Smooth muscle cell (in vitro differentiated cells): ENCODE results near the gene CLCA1. TPM values are rescaled to one million over a fixed set of nuclear protein-coding genes. Genes with fewer than 3 reads are reported as not detected.

Experiments
- DNase-seq: peaks from one replicate; lab custom pipeline; 2025; ENCODE audit not compliant: unreplicated experiment; lab: John Stamatoyannopoulos, UW
- H2AFZ ChIP-seq: fragments of 200-600 bp; sonication (generic); 2 replicates; pipeline ENCODE4 v1.6.0; 2016; ENCODE audit warnings: antibody characterized with exemption, low read depth, mild to moderate bottlenecking
- H3F3A ChIP-seq: fragments of 200-600 bp; sonication (generic); 2 replicates; pipeline ENCODE4 v1.6.0; 2017; ENCODE audit warnings: antibody characterized with exemption, low read depth
- H3K27ac ChIP-seq: fragments of 200-600 bp; sonication (generic); 2 replicates; pipeline ENCODE4 v1.5.1; 2016; ENCODE audit warnings: low read depth, mild to moderate bottlenecking
- H3K27me3 ChIP-seq: fragments of 200-600 bp; sonication (generic); 2 replicates; pipeline ENCODE4 v1.6.1; 2016; ENCODE audit warnings: low read depth, mild to moderate bottlenecking
- H3K36me3 ChIP-seq: fragments of 200-600 bp; sonication (generic); 2 replicates; pipeline ENCODE4 v1.5.1; 2016; ENCODE audit warnings: low read depth
- H3K4me1 ChIP-seq: fragments of 200-600 bp; sonication (generic); 2 replicates; pipeline ENCODE4 v1.5.1; 2016; ENCODE audit warnings: low read depth
- H3K4me2 ChIP-seq: fragments of 200-600 bp; sonication (generic); 2 replicates; pipeline ENCODE4 v1.6.0; 2016; ENCODE audit warnings: mild to moderate bottlenecking
- H3K4me3 ChIP-seq: fragments of 200-600 bp; sonication (generic); 2 replicates; pipeline ENCODE4 v1.5.1; 2016; ENCODE audit warnings: mild to moderate bottlenecking
- H3K79me2 ChIP-seq: fragments of 200-600 bp; sonication (generic); 2 replicates; pipeline ENCODE4 v1.6.0; 2016; ENCODE audit warnings: low read depth, mild to moderate bottlenecking
- H3K9ac ChIP-seq: fragments of 200-600 bp; sonication (generic); 2 replicates; pipeline ENCODE4 v1.6.0; 2016; ENCODE audit warnings: low read depth
- H3K9me3 ChIP-seq: fragments of 200-600 bp; sonication (generic); replicated peaks from 2 replicates; pipeline ENCODE4 v1.5.1; 2016; ENCODE audit warnings: low read depth
- H4K20me1 ChIP-seq: fragments of 200-600 bp; sonication (generic); 2 replicates; pipeline ENCODE4 v1.6.0; 2016; ENCODE audit warnings: low read depth
- WGBS: methylation state at CpG from one replicate; pipeline ENCODE4 v1.1.7; 2016; ENCODE audit warnings: low lambda C conversion rate; 5-methylcytosine and 5-hydroxymethylcytosine counted together
- polyA plus RNA-seq: library from polyadenylated mRNA; unstranded; fragments of >200 nt; fragmentation: Nextera tagmentation; extraction: Ambion mirVana; gene quantifications from 2 replicates; pipeline ENCODE4 v1.2.1, GENCODE V29; 2016
- total RNA-seq: library from RNA; depleted of rRNA; stranded (reverse); fragments of >200 nt; gene quantifications from 2 replicates; pipeline ENCODE4 v1.2.3, GENCODE V29; 2014
- TF ChIP-seq, protein P1 (sequence below): fragments of 200-600 bp; sonication (generic); IDR thresholded peaks from 2 replicates; pipeline ENCODE4 v1.5.1; 2017; ENCODE audit warnings: borderline replicate concordance, mild to moderate bottlenecking, antibody characterized with exemption; ENCODE audit not compliant: insufficient read depth, poor library complexity, severe bottlenecking

CLCA1 gene
- total and polyA plus RNA-seq, 2 experiments from 2014 or later: not detected

- no peaks in the 10 kb centered on the region for H4K20me1 ChIP-seq
- no peaks in the 10 kb centered on the region for H3K79me2 ChIP-seq
- TF ChIP-seq, protein P1, sequence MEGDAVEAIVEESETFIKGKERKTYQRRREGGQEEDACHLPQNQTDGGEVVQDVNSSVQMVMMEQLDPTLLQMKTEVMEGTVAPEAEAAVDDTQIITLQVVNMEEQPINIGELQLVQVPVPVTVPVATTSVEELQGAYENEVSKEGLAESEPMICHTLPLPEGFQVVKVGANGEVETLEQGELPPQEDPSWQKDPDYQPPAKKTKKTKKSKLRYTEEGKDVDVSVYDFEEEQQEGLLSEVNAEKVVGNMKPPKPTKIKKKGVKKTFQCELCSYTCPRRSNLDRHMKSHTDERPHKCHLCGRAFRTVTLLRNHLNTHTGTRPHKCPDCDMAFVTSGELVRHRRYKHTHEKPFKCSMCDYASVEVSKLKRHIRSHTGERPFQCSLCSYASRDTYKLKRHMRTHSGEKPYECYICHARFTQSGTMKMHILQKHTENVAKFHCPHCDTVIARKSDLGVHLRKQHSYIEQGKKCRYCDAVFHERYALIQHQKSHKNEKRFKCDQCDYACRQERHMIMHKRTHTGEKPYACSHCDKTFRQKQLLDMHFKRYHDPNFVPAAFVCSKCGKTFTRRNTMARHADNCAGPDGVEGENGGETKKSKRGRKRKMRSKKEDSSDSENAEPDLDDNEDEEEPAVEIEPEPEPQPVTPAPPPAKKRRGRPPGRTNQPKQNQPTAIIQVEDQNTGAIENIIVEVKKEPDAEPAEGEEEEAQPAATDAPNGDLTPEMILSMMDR: no peak
- H3K9me3 ChIP-seq: no peaks in the 10 kb centered on the region
- H3K4me2 ChIP-seq: no peak overlapping the region
- no peaks in the 10 kb centered on the region for H3K4me1 ChIP-seq
- peaks cover 5% of the 10 kb centered on the region for H3K27me3 ChIP-seq
- no peak overlapping the region for H3K4me3 ChIP-seq
- no peak overlapping the region for H3K9ac ChIP-seq
- H3F3A ChIP-seq: no peaks in the 10 kb centered on the region
- no peak overlapping the region for H3K27ac ChIP-seq
- no peaks in the 10 kb centered on the region for H3K36me3 ChIP-seq
- DNase-seq: no peak
- no peak overlapping the region for H2AFZ ChIP-seq
- WGBS: 97% methylated on average over 5 of the region's 5 CpGs
These were observed 13.7 kb upstream of the CLCA1 start for GRCh38 chr1:86455073-86455472.

- Histone ChIP-seq H3K4me3 (no peak overlapping the region), H3K9ac (no peak overlapping the region), H2AFZ (no peak overlapping the region), H3K4me2 (no peak overlapping the region), H3K79me2 (no peaks in the 10 kb centered on the region), H3K36me3 (no peaks in the 10 kb centered on the region), H3F3A (no peaks in the 10 kb centered on the region), H3K27ac (no peak overlapping the region), H3K4me1 (no peaks in the 10 kb centered on the region), H3K27me3 (peaks cover 5% of the 10 kb centered on the region), H3K9me3 (no peaks in the 10 kb centered on the region), H4K20me1 (no peaks in the 10 kb centered on the region)
- 47% methylated on average over 1 of the region's 1 CpG for WGBS
- TF ChIP-seq, protein P1: no peak
- DNase-seq: no peak
These were observed 7.7 kb upstream of the CLCA1 start for GRCh38 chr1:86460998-86461397.

DNA sequence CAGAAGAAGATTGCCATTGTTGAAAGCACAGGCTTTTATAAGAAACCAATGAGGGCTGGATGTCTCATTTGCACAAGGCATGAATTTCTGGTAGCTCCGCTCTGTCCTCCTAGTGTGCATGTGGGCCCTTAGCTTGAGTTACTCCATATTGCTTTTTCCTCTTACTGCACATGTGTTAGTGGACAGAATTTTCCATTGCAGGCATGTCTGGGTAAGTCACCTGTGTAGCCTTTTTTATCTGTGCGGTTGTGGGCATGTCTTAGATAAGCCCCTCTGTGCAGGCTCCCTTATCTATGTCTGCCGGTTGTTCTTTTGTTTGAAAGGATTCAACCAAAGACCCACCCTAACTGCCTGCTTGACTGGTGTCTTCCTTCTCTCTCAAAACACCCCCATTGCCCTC is 7.2 kb upstream of the CLCA1 start:
- Histone ChIP-seq H3K4me2 (no peak overlapping the region), H3F3A (no peaks in the 10 kb centered on the region), H2AFZ (no peak overlapping the region), H3K27me3 (peaks cover 5% of the 10 kb centered on the region), H4K20me1 (no peaks in the 10 kb centered on the region), H3K36me3 (no peaks in the 10 kb centered on the region), H3K9ac (no peak overlapping the region), H3K9me3 (no peaks in the 10 kb centered on the region), H3K79me2 (no peaks in the 10 kb centered on the region), H3K4me3 (no peak overlapping the region), H3K4me1 (no peaks in the 10 kb centered on the region), H3K27ac (no peak overlapping the region)
- TF ChIP-seq, protein P1: no peak
- DNase-seq: no peak
- WGBS: 91% methylated on average over 3 of the region's 3 CpGs

GRCh38 chr1:86464819-86465218 is 3.9 kb upstream of the CLCA1 start:
- no peaks in the 10 kb centered on the region for H3K36me3 ChIP-seq

More at GRCh38 chr1:86464819-86465218, 3.9 kb upstream of the CLCA1 start:
- Histone ChIP-seq H3K9ac (no peak overlapping the region), H3K9me3 (no peaks in the 10 kb centered on the region), H3F3A (no peaks in the 10 kb centered on the region), H3K79me2 (no peaks in the 10 kb centered on the region), H3K4me1 (no peaks in the 10 kb centered on the region), H3K4me2 (no peak overlapping the region), H2AFZ (no peak overlapping the region), H4K20me1 (no peaks in the 10 kb centered on the region), H3K27ac (no peak overlapping the region), H3K4me3 (no peak overlapping the region), H3K27me3 (no peaks in the 10 kb centered on the region)
- 84% methylated on average over 1 of the region's 1 CpG for WGBS
- TF ChIP-seq, protein P1: no peak
- no peak for DNase-seq
